HG03439 (cell line): Measurements from ENCODE around the gene TSPAN3.

Experiments used
- ATAC-seq: cut with Tn5 transposase; IDR thresholded peaks from one replicate; pipeline ENCODE4 v1.9.1; 2021; ENCODE audit warnings: mild to moderate bottlenecking, moderate library complexity; ENCODE audit not compliant: unreplicated experiment

Gene TSPAN3

GRCh38 chr15:77012868-77013267 is 58.0 kb downstream of the TSPAN3 start:
- ATAC-seq: no peak

GRCh38 chr15:77012117-77012712 is 58.7 kb downstream of the TSPAN3 start:
- ATAC-seq: no peak

GRCh38 chr15:77010857-77011256 is 60.1 kb downstream of the TSPAN3 start:
- no peak for ATAC-seq

GRCh38 chr15:77010312-77010686 is 60.6 kb downstream of the TSPAN3 start:
- no peak for ATAC-seq

GRCh38 chr15:77009646-77010311 is 61.1 kb downstream of the TSPAN3 start:
- ATAC-seq: no peak

- no peak for ATAC-seq
These were observed 61.7 kb downstream of the TSPAN3 start for GRCh38 chr15:77009176-77009575.

- no peak for ATAC-seq
These were observed 66.7 kb downstream of the TSPAN3 start for GRCh38 chr15:77004189-77004588.

- ATAC-seq: peak; percentile 66
These were observed 67.7 kb downstream of the TSPAN3 start for GRCh38 chr15:77002954-77003912.

GRCh38 chr15:77002436-77002835 is 68.5 kb downstream of the TSPAN3 start:
- no peak for ATAC-seq

- ATAC-seq: no peak
These were observed 68.9 kb downstream of the TSPAN3 start for GRCh38 chr15:77001966-77002365.

- ATAC-seq: no peak
These were observed 69.6 kb downstream of the TSPAN3 start for GRCh38 chr15:77001351-77001750.

- no peak for ATAC-seq
These were observed 70.9 kb downstream of the TSPAN3 start for GRCh38 chr15:76999996-77000395.

GRCh38 chr15:76998663-76999285 is 72.1 kb downstream of the TSPAN3 start:
- ATAC-seq: no peak

GRCh38 chr15:76996526-76997401 is 74.1 kb downstream of the TSPAN3 start:
- ATAC-seq: no peak

GRCh38 chr15:76996076-76996525 is 74.8 kb downstream of the TSPAN3 start:
- no peak for ATAC-seq

GRCh38 chr15:76994971-76995945 is 75.7 kb downstream of the TSPAN3 start, which contains the start of gene PSTPIP1:
PSTPIP1 (plus strand) TSS chr15:76995126; CDS start chr15:76995574, 448 bp downstream.
- no peak for ATAC-seq

GRCh38 chr15:76994496-76994895 is 76.4 kb downstream of the TSPAN3 start:
- ATAC-seq: no peak

- ATAC-seq: no peak
These were observed 76.9 kb downstream of the TSPAN3 start for GRCh38 chr15:76994001-76994400.
